GM10248 (cell line): ENCODE results near the gene USP48.
"Not testable (repeated sequence)": the region's sequence is repeated elsewhere in the genome, so short reads cannot be mapped to it uniquely, and the experiment has no call there.

Source experiments
- CTCF ChIA-PET: fragments of 300-600 bp; sonication (Branson Sonifier 250); formaldehyde crosslinking; extraction: SDS; loops from one replicate; lab custom pipeline; 2021; ENCODE audit warnings: antibody characterized with exemption; lab: Yijun Ruan, JAX
- POLR2A ChIA-PET: fragments of 350-650 bp; sonication (Branson Sonifier 250); formaldehyde crosslinking; extraction: SDS; loops from one replicate; lab custom pipeline; 2020; ENCODE audit warnings: antibody characterized with exemption; lab: Yijun Ruan, JAX
- DNase-seq: peaks from one replicate; pipeline ENCODE4 v3.0.0; 2012; ENCODE audit errors: extremely low spot score
- CTCF ChIP-seq: IDR thresholded peaks from 2 replicates; pipeline ENCODE4 v1.5.1; 2012; ENCODE audit warnings: mild to moderate bottlenecking, low read depth; ENCODE audit errors: extremely low read depth, missing control alignments, control extremely low read depth

USP48 gene

GRCh38 chr1:21674957-21675356, 108.0 kb downstream of the USP48 start:
- DNase-seq: no peak
- TF ChIP-seq CTCF: no peak
- ChIA-PET POLR2A (no interaction called here), CTCF (interaction anchor here (1.8 kb wide), 1 partner anchor 48 kb away, joined by 3 read pairs; no protein-coding TSS in a partner anchor)

- POLR2A ChIA-PET, DNase-seq: not testable (repeated sequence)
- CTCF ChIA-PET: interaction anchor here (0.8 to 2.1 kb wide), 4 partner anchors 9 to 166 kb away, joined by 3 to 9 read pairs (median 4); no protein-coding TSS in a partner anchor
These were observed 109.1 kb downstream of the USP48 start for GRCh38 chr1:21673853-21674252.

- no peak for DNase-seq
- TF ChIP-seq CTCF: no peak
- ChIA-PET POLR2A (interaction anchor here (0.5 kb wide), 1 partner anchor 889 kb away, joined by 8 read pairs; no protein-coding TSS in a partner anchor), CTCF (interaction anchor here (0.8 to 2.1 kb wide), 4 partner anchors 9 to 165 kb away, joined by 3 to 9 read pairs (median 4); no protein-coding TSS in a partner anchor)
These were observed 109.6 kb downstream of the USP48 start for GRCh38 chr1:21673277-21673780.

GRCh38 chr1:21672478-21673276, 110.3 kb downstream of the USP48 start:
- no peak for TF ChIP-seq CTCF
- POLR2A ChIA-PET: interaction anchor here (0.5 kb wide), 1 partner anchor 888 kb away, joined by 8 read pairs; no protein-coding TSS in a partner anchor
- DNase-seq: no peak
- CTCF ChIA-PET: interaction anchor here (0.8 to 2.1 kb wide), 3 partner anchors 10 to 15 kb away, joined by 3 to 9 read pairs (median 5); no protein-coding TSS in a partner anchor

GRCh38 chr1:21671915-21672314, 111.0 kb downstream of the USP48 start:
- no peak for TF ChIP-seq CTCF
- DNase-seq: no peak
- ChIA-PET CTCF (no interaction called here), POLR2A (no interaction called here)

- ChIA-PET POLR2A (interaction anchor here (0.6 kb wide), 1 partner anchor 1186 kb away, joined by 4 read pairs; no protein-coding TSS in a partner anchor), CTCF (no interaction called here)
- peak; percentile 16 for DNase-seq
- TF ChIP-seq CTCF: no peak
These were observed 111.7 kb downstream of the USP48 start for GRCh38 chr1:21670956-21671902.
